Heart left ventricle (tissue), 16 donors: ENCODE results near the gene SLC7A7. TPM values are rescaled to one million over a fixed set of nuclear protein-coding genes. Genes with fewer than 3 reads are reported as not detected.

Experiments used
- ATAC-seq, 4 donors: fragments of 200-7000 bp; cut with Tn5 transposase; one replicate each; pipeline ENCODE4 v1.9.1; 2020 to 2022; ENCODE audit warnings: moderate library complexity in 4 of 4, mild to moderate bottlenecking in 3 of 4, moderate number of reproducible peaks in 1 of 4
- DNase-seq, 5 donors: peaks; one replicate each; pipeline ENCODE4 v3.0.0-alpha.2; 2020
- H3K27ac ChIP-seq, 12 donors: fragments of 200-600 bp; sonication (generic) in 4 of 12; one replicate each; pipeline versions ENCODE4 v1.5.0 to v1.8.0; 2016 to 2022; ENCODE audit warnings: mild to moderate bottlenecking in 2 of 12
- H3K27me3 ChIP-seq, 9 donors: fragments of 200-600 bp; sonication (generic) in 2 of 9; one replicate each; pipeline versions ENCODE4 v1.5.1 to v1.8.0; 2016 to 2022; ENCODE audit warnings: mild to moderate bottlenecking in 3 of 9
- H3K36me3 ChIP-seq, 9 donors: fragments of 200-600 bp; sonication (generic) in 2 of 9; one replicate each; pipeline versions ENCODE4 v1.5.0 to v1.8.0; 2018 to 2022; ENCODE audit warnings: mild to moderate bottlenecking in 2 of 9
- H3K4me1 ChIP-seq, 12 donors: fragments of 200-600 bp; sonication (generic) in 4 of 12; one replicate each; pipeline versions ENCODE4 v1.5.0 to v1.8.0; 2016 to 2022; ENCODE audit warnings: mild to moderate bottlenecking in 3 of 12
- H3K4me3 ChIP-seq, 12 donors: fragments of 200-600 bp; sonication (generic) in 4 of 12; one replicate each; pipeline versions ENCODE4 v1.5.0 to v1.8.0; 2017 to 2022; ENCODE audit warnings: mild to moderate bottlenecking in 9 of 12, moderate library complexity in 4 of 12
- H3K9me3 ChIP-seq, 12 donors: fragments of 200-600 bp; sonication (generic) in 4 of 12; one replicate each; pipeline versions ENCODE4 v1.5.0 to v1.8.0; 2016 to 2022; ENCODE audit warnings: mild to moderate bottlenecking in 1 of 12
- POLR2A ChIP-seq, 2 donors: fragments of 450-650 bp; IDR thresholded peaks; one replicate each; pipeline ENCODE4 v1.6.1; 2017; ENCODE audit warnings: antibody characterized with exemption in 2 of 2, mild to moderate bottlenecking in 2 of 2, moderate library complexity in 2 of 2
- WGBS, 4 donors: extraction: QIAGEN DNeasy Blood & Tissue Kit in 2 of 4; methylation state at CpG; one replicate each; pipeline versions ENCODE4 v1.1.5 to v1.1.7; 2013 to 2018; 5-methylcytosine and 5-hydroxymethylcytosine counted together
- intact Hi-C, 10 donors: fragments of 100-400 bp; cut with DNase I; formaldehyde crosslinking; loops; one replicate each; pipeline versions ENCODE4 v1.11.1 to v1.14.2; 2022
- polyA plus RNA-seq, 2 donors: library from polyadenylated mRNA; stranded (reverse); fragments of 200-250 nt; gene quantifications; one replicate each; pipeline ENCODE4 v1.2.3, GENCODE V29; 2013
- total RNA-seq, 9 donors: library from RNA; depleted of rRNA in 2 of 9; stranded (reverse); fragments of >200 nt in 2 of 9; fragmentation: NEBNext Ultra II Directional in 3 of 9; extraction: Animal tissue kit (Norgen Biotek cat#: 25700) in 3 of 9; gene quantifications; one replicate each; pipeline versions ENCODE4 v1.1.0 to v1.2.4, GENCODE V29; 2016 to 2023
- TF ChIP-seq, protein P1 (sequence below), 12 donors: fragments of 200-600 bp; sonication (generic) in 4 of 12; IDR thresholded peaks; one replicate each; pipeline versions ENCODE4 v1.5.0 to v1.8.0; 2018 to 2022; ENCODE audit warnings: antibody characterized with exemption in 12 of 12, mild to moderate bottlenecking in 5 of 12
- donor health status: ischemic (EF 13 %, LVEDD 7.1; RV severe dilation, severe dysfunction).
- donor health status: healthy with polysubstance abuse.
- donor health status: DM: no; HTN: yes; CAD: no.
- donor health status: DM: no; HTN: no; CAD: no.
- donor health status: ischemic (EF 25% LVEDD 6.9; RV normal size, moderate dysfunction).
- donor health status: ischemic (EF 25% LVEDD 5.7; RV mildly dilated, moderate dysfunction).
- donor health status: healthy.
- donor health status: DM: yes; HTN: yes; CAD: no.
- donor health status: ischemic (EF 35%, LVEDD 5.7; RV mildly dilated, moderate dysfunction).
- donor health status: nonischemic (EF 11% LVEDD 7.7; RV severe dilation, severe dysfunction).
- donor health status: DM: yes; HTN: yes; CAD: no.
- donor health status: PGD.
- donor health status: ischemic (EF 29% LVEDD 5.4; RV normal size, mild dysfunction).
- donor health status: nonischemic (EF 23%, LVEDD 6.1; RV moderate dilation, normal function).

Gene SLC7A7
- total and polyA plus RNA-seq, 11 donors: 1.3 to 28.0 (median 3.8) TPM

DNA sequence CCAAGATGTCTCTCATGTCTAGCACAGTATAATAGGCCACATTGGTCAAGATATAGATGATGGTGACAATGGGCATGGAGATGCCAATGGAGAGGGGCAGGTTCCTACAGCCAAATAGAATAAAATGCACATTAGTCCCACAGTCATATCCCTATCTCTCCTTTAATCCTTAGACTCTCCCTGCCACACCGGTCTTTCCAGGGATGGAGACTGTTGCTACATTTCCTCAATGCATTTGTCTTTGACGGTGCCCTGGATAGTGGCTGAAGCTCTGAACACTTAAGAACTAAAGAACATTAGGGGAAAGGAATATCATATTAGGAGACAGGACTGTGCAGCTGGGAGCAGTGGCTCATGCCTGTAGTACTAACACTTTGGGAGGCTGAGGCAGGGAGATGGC lies 39.0 kb downstream of the SLC7A7 start:
- intact Hi-C loops: loop anchor here in 1 of 10 donors (10.0 kb wide), 1 partner anchor 79 kb away; no protein-coding TSS in a partner anchor
- peaks cover 0 to 53% (median 27%) of the 10 kb centered on the region in 9 donors for H3K36me3 ChIP-seq

DNA sequence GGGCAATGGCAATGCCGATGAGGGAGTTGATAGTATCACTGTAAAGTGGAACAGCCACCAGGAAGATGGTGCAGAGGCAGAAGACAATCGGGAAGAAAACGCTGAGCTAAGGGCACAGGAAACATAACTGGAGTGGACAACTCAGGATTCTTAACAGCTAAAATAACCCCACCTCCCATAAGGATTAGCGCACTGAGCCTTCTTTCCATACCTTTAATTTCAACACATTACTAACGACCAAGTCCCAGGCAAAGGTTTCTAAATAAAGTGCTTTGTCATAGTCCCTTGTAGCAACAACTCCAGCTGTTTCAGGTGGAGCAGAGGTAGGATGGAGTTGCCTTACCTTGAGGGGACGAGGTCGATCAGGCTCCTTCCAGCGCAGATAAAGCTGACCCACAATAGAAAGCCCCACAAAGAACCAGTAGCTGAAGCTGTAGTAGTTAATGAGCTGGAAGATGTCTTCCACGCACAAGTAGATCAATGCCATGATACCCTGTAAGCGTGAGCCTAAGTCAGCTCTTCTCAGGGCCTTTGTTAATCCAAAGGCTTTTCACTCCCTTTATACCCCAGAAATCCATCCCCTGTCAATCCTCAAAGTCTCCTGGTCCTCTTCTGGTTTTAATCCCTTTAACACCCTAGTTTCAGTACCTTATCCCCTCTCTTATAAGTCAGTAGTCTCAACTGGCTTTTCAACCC lies 41.1 kb downstream of the SLC7A7 start:
- peaks cover 0 to 73% (median 48%) of the 10 kb centered on the region in 9 donors for H3K36me3 ChIP-seq
- DNase-seq: no peak
- peaks cover 0 to 21% (median 0%) of the 10 kb centered on the region in 12 donors for H3K4me1 ChIP-seq
- H3K4me3 ChIP-seq: no peak overlapping the region
- no peak overlapping the region for H3K27ac ChIP-seq
- WGBS, 4 donors: 87 to 90% (median 89%) methylated on average over 10 of the region's 10 CpGs
- intact Hi-C loops: loop anchor here in 1 of 10 donors (10.0 kb wide), 1 partner anchor 81 kb away; no protein-coding TSS in a partner anchor
- H3K27me3 ChIP-seq: no peaks in the 10 kb centered on the region
- H3K9me3 ChIP-seq: no peaks in the 10 kb centered on the region
- TF ChIP-seq, protein P1, sequence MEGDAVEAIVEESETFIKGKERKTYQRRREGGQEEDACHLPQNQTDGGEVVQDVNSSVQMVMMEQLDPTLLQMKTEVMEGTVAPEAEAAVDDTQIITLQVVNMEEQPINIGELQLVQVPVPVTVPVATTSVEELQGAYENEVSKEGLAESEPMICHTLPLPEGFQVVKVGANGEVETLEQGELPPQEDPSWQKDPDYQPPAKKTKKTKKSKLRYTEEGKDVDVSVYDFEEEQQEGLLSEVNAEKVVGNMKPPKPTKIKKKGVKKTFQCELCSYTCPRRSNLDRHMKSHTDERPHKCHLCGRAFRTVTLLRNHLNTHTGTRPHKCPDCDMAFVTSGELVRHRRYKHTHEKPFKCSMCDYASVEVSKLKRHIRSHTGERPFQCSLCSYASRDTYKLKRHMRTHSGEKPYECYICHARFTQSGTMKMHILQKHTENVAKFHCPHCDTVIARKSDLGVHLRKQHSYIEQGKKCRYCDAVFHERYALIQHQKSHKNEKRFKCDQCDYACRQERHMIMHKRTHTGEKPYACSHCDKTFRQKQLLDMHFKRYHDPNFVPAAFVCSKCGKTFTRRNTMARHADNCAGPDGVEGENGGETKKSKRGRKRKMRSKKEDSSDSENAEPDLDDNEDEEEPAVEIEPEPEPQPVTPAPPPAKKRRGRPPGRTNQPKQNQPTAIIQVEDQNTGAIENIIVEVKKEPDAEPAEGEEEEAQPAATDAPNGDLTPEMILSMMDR (IDR thresholded peaks at IDR 0.05): no peak
- TF ChIP-seq POLR2A (IDR thresholded peaks at IDR 0.05): no peak
- ATAC-seq: no peak

More for the DNA sequence above, 39.0 kb downstream of the SLC7A7 start:
- no peaks in the 10 kb centered on the region for H3K27me3 ChIP-seq
- 92 to 95% (median 93%) methylated on average over 2 of the region's 2 CpGs for WGBS, 4 donors
- no peak for TF ChIP-seq POLR2A (IDR thresholded peaks at IDR 0.05)
- TF ChIP-seq, protein P1 (IDR thresholded peaks at IDR 0.05): no peak
- H3K4me3 ChIP-seq: no peak overlapping the region
- DNase-seq (no peak), ATAC-seq (no peak)
- H3K27ac ChIP-seq: no peak overlapping the region
- peaks cover 0 to 32% (median 0%) of the 10 kb centered on the region in 12 donors for H3K4me1 ChIP-seq
- no peaks in the 10 kb centered on the region for H3K9me3 ChIP-seq

DNA sequence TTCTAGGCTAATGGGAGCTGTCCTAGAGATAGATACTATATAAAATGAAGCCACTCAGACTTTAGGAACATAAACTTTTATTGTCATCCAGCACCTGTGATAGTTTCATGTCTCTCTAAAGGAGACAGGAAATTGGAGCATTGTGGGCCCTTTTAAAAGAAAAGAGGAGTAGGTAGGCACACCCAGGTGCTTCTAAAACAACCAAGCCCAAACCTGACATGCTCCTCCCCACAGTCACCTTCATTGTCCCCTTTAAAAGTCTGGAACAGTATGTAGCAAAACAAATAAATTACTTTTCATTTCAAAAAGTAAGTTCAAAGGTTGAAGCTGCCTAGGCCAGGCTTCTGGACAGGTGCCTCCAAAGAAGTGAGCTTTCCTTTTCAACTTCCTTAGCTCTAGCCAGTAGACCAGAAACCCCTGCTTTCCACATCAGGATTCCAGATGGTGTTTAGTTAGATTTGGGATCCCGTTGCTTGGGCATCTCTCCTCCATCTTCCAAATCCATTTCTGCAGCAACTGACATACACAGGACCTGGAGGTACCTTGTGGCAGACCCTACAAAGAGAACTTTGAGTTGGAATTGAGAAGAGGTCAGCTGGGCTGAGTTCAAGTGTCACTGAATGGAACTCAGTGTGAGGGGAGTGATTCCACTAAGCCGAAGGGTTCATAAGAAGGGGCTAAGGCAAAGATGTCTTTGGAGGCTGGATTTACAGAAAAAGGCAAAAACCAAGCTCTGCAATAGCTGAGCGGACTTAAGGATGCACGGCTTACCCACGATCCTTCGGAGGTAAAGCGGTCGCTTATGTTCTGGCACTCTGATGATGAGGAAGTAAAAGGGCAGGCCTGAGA lies 41.8 kb downstream of the SLC7A7 start:
- TF ChIP-seq, protein P1 (IDR thresholded peaks at IDR 0.05): no peak
- TF ChIP-seq POLR2A (IDR thresholded peaks at IDR 0.05): no peak
- Histone ChIP-seq H3K27ac (no peak overlapping the region), H3K36me3 (peaks cover 0 to 79% (median 55%) of the 10 kb centered on the region in 9 donors), H3K27me3 (no peaks in the 10 kb centered on the region), H3K4me1 (peaks cover 0 to 17% (median 2%) of the 10 kb centered on the region in 12 donors), H3K4me3 (no peak overlapping the region), H3K9me3 (no peaks in the 10 kb centered on the region)
- DNase-seq (no peak), ATAC-seq (no peak)
- 92 to 97% (median 94%) methylated on average over 8 of the region's 8 CpGs for WGBS, 4 donors
- intact Hi-C loops: loop anchor here in 1 of 10 donors (10.0 kb wide), 1 partner anchor 81 kb away; no protein-coding TSS in a partner anchor

DNA sequence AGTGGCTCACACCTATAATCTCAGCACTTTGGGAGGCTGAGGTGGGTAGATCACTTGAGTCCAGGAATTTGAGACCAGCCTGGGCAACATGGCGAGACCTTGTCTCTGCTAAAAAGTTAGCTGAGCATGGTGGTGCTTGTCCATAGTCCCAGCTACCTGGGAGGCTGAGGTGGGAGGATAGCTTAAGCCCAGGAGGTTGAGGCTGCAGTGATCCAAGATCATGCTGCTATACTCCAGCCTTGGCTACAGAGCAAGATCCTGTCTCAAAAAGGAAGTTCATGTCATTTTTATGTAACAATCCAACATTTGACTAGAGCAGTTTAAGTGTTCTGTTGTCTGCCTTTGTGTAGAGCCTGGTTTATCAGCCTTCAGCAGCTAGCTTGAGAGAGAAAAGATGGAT lies 42.5 kb downstream of the SLC7A7 start:
- no peaks in the 10 kb centered on the region for H3K9me3 ChIP-seq
- no peak for DNase-seq
- H3K27ac ChIP-seq: no peak overlapping the region
- WGBS, 4 donors: 89 to 100% (median 99%) methylated on average over 1 of the region's 1 CpG
- peaks cover 0 to 86% (median 62%) of the 10 kb centered on the region in 9 donors for H3K36me3 ChIP-seq
- peaks cover 0 to 17% (median 8%) of the 10 kb centered on the region in 12 donors for H3K4me1 ChIP-seq
- TF ChIP-seq, protein P1 (IDR thresholded peaks at IDR 0.05): no peak
- TF ChIP-seq POLR2A (IDR thresholded peaks at IDR 0.05): no peak
- no peaks in the 10 kb centered on the region for H3K27me3 ChIP-seq
- intact Hi-C loops: loop anchor here in 1 of 10 donors (10.0 kb wide), 1 partner anchor 82 kb away; no protein-coding TSS in a partner anchor
- ATAC-seq: no peak
- H3K4me3 ChIP-seq: no peak overlapping the region
